Activated CD4-positive, alpha-beta T cell treated with anti-CD3 and anti-CD28 coated beads for 36 hours (primary cell): ENCODE results near the gene GSTCD. TPM values are rescaled to one million over a fixed set of nuclear protein-coding genes. Genes with fewer than 3 reads are reported as not detected.
"Not testable (repeated sequence)": the region's sequence is repeated elsewhere in the genome, so short reads cannot be mapped to it uniquely, and the experiment has no call there.

Source experiments
- ATAC-seq: fragments of 200-7000 bp; cut with Tn5 transposase; one replicate; pipeline ENCODE4 v1.10.0; 2021; ENCODE audit warnings: mild to moderate bottlenecking, moderate library complexity
- CTCF ChIA-PET: fragments of 350-600 bp; sonication (Branson Sonifier 250); formaldehyde crosslinking; loops from one replicate; lab custom pipeline; 2021; ENCODE audit warnings: antibody characterized with exemption; lab: Charles Lee
- POLR2A ChIA-PET: fragments of 350-600 bp; sonication (Branson Sonifier 250); formaldehyde crosslinking; loops from one replicate; lab custom pipeline; 2021; ENCODE audit warnings: antibody characterized with exemption, inconsistent platforms; lab: Charles Lee
- DNase-seq: peaks from one replicate; pipeline ENCODE4 v3.0.0-alpha.2; 2020
- H3K27ac Mint-ChIP-seq: one replicate; pipeline ENCODE4 v1.8.0; 2021; ENCODE audit warnings: mixed read lengths
- H3K27me3 Mint-ChIP-seq: one replicate; pipeline ENCODE4 v1.8.0; 2021; ENCODE audit warnings: mixed read lengths
- H3K36me3 Mint-ChIP-seq: one replicate; pipeline ENCODE4 v1.8.0; 2021; ENCODE audit warnings: low read depth, mixed read lengths
- H3K4me1 Mint-ChIP-seq: one replicate; pipeline ENCODE4 v1.8.0; 2021; ENCODE audit warnings: mixed read lengths
- H3K4me3 Mint-ChIP-seq: one replicate; pipeline ENCODE4 v1.8.0; 2021; ENCODE audit warnings: mild to moderate bottlenecking, moderate library complexity, mixed read lengths
- H3K9me3 Mint-ChIP-seq: one replicate; pipeline ENCODE4 v1.8.0; 2021; ENCODE audit warnings: low read depth, mixed read lengths
- intact Hi-C, 2 experiments: fragments of 100-400 bp; cut with DNase I in 1 of 2; cut with micrococcal nuclease in 1 of 2; formaldehyde crosslinking; loops; one replicate each; pipeline versions ENCODE4 v1.14.2 to v1.15.1; 2022 to 2024; cut with DNase I, micrococcal nuclease
- total RNA-seq, 2 experiments: library from RNA; stranded (reverse); gene quantifications; one replicate each; pipeline ENCODE4 v1.2.3, GENCODE V29; 2021

Gene GSTCD
- total RNA-seq, 2 experiments from 2014 or later, result 16.1 to 16.3 TPM

DNA sequence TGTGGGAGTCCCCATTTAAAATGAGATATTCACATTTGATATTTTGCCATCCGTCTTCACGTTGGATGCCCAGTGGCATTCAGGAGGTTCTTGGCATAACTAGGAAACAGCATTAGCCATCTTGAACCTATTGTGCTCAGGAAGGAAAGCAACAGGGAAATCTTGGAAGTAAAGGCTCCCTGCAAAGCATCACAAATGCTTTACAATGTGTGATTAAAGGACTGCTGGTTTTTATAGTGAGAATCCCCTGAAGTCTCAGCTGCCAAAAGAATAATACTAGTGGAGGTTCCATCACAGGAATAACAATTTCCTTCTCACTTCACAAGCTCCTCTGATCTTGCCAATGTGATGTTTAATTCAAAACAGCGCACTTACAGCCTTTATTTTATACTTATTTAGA is 137.0 kb downstream of the GSTCD start:
- Mint-ChIP-seq H3K27me3 (no peaks in the 10 kb centered on the region), H3K27ac (no peak overlapping the region), H3K9me3 (no peaks in the 10 kb centered on the region), H3K4me3 (no peak overlapping the region), H3K4me1 (no peaks in the 10 kb centered on the region), H3K36me3 (peaks cover 15% of the 10 kb centered on the region)
- DNase-seq (no peak), ATAC-seq (no peak)
- intact Hi-C loops, result no loop called here
- POLR2A ChIA-PET, result no interaction called here
- CTCF ChIA-PET, result no interaction called here

DNA sequence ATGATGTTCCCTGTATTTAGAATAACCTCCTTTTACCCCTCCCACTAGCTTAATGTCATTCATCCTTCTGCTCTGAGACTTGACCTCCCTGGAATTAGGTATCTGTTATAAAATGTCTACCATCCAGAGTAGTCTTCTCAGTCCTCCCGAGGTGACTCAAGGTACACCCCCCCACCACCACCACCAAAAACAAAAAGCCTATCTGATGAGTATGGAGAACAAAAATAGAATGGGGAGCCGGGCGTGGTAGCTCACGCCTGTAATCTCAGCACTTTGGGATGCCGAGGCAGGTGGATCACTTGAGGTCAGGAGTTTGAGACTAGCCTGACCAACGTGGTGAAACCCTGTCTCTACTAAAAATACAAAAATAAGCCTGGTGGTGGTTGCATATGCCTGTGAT is 139.8 kb downstream of the GSTCD start:
- CTCF ChIA-PET, result interaction anchor here (0.7 kb wide), 1 partner anchor 25 kb away, joined by 4 read pairs; no protein-coding TSS in a partner anchor
- H3K4me3 Mint-ChIP-seq, POLR2A ChIA-PET, DNase-seq, H3K27ac Mint-ChIP-seq, H3K4me1 Mint-ChIP-seq, H3K27me3 Mint-ChIP-seq, intact Hi-C loops, H3K9me3 Mint-ChIP-seq, ATAC-seq: not testable (repeated sequence)
- peaks cover 15% of the 10 kb centered on the region for H3K36me3 Mint-ChIP-seq

DNA sequence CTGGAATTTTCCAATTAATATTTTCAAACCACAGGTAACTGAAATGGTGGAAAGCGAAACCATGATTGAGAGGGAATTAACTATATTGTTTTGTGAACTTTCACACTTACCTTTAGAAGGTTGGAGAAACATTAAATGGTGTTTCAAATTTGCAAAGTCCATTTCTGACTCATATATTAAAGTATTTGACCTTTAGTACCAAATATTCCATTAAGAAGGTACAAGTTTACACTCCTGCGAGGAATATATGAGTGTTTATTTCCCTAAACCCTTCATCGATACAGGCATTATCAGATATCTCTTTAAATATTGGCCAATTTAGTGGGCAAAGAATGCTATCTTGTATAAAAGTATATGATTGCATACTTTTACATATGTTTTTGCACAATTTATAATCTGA is 142.6 kb downstream of the GSTCD start:
- Mint-ChIP-seq H3K27ac (no peak overlapping the region), H3K9me3 (peaks cover 20% of the 10 kb centered on the region), H3K4me3 (no peak overlapping the region), H3K27me3 (no peaks in the 10 kb centered on the region), H3K4me1 (no peaks in the 10 kb centered on the region), H3K36me3 (peaks cover 23% of the 10 kb centered on the region)
- intact Hi-C loops, result no loop called here
- DNase-seq (no peak), ATAC-seq (no peak)
- CTCF ChIA-PET, result no interaction called here
- POLR2A ChIA-PET, result no interaction called here

DNA sequence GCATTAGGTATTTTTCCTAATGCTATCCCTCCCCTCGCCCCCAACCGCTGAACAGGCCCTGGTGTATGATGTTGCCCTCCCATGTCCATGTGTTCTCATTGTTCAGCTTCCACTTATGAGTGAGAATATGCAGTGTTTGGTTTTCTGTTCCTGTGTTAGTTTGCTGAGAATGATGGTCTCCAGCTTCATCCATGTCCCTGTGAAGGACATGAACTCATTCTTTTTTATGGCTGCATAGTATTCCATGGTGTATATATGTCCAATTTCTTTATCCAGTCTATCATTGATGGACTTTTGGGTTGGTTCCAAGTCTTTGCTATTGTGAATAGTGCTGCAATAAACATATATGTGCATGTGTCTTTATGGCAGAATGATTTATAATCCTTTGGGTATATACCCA is 143.6 kb downstream of the GSTCD start:
- H3K4me1 Mint-ChIP-seq, CTCF ChIA-PET, intact Hi-C loops, H3K27ac Mint-ChIP-seq, H3K27me3 Mint-ChIP-seq, H3K4me3 Mint-ChIP-seq, POLR2A ChIA-PET, DNase-seq, ATAC-seq: not testable (repeated sequence)
- Mint-ChIP-seq H3K36me3 (peaks cover 30% of the 10 kb centered on the region), H3K9me3 (peaks cover 25% of the 10 kb centered on the region)

DNA sequence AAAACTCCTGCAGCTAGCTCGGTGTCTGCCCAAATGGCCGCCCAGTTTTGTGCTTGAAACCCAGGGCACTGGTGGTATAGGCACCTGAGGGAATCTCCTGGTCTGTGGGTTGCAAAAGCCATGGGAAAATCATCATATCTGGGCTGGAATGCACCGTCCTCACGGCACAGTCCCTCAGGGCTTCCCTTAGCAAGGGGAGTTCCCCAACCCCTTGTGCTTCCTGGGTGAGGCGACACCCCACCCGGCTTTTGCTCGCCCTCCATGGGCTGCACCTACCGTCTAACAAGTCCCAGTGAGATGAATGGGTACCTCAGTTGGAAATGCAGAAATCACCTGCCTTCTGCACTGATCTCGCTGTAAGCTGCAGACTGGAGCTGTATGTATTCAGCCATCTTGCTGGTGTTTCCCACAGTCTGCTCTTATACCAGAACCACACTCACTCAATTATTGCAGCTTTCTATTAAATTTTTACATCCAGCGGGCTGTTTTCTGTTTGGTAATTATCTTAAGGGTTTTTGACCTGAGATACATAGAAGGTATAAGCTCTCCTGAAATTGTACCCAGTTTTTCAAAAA is 150.0 kb downstream of the GSTCD start:
- ChIA-PET POLR2A (no interaction called here), CTCF (no interaction called here)
- Mint-ChIP-seq H3K9me3 (peaks cover 35% of the 10 kb centered on the region), H3K4me3 (no peak overlapping the region), H3K27ac (no peak overlapping the region), H3K36me3 (peaks cover 33% of the 10 kb centered on the region), H3K27me3 (no peaks in the 10 kb centered on the region), H3K4me1 (no peaks in the 10 kb centered on the region)
- no peak for DNase-seq
- no peak for ATAC-seq
- intact Hi-C loops, result no loop called here

GRCh38 chr4:105859233-105859632 is 150.6 kb downstream of the GSTCD start:
- Mint-ChIP-seq H3K36me3 (peaks cover 30% of the 10 kb centered on the region), H3K4me1 (no peaks in the 10 kb centered on the region), H3K4me3 (no peak overlapping the region), H3K27ac (no peak overlapping the region), H3K9me3 (peaks cover 30% of the 10 kb centered on the region), H3K27me3 (no peaks in the 10 kb centered on the region)
- no peak for DNase-seq
- POLR2A ChIA-PET, result no interaction called here
- intact Hi-C loops, result no loop called here
- ATAC-seq, result no peak
- CTCF ChIA-PET, result no interaction called here

DNA sequence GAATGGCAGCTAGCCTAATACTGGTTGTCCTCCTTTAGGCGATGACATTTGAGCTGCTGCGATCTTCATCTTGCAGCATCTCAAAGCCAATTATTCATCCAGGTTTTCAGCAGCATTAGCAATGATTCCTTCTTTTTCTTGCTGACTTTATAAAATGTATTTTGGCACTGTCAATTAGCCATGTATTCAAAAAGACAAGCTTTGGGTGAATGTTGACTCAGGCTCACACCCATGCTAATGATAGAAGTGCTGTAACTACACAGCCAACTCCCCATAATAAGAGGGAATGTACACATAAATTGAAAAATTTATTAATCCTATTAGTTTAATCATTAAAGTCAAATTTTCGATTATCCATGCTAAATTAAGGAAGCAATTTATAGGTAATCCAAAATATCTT is 162.4 kb downstream of the GSTCD start:
- Mint-ChIP-seq H3K27me3 (peaks cover 5% of the 10 kb centered on the region), H3K27ac (no peak overlapping the region), H3K36me3 (no peaks in the 10 kb centered on the region), H3K4me3 (no peak overlapping the region), H3K4me1 (no peaks in the 10 kb centered on the region), H3K9me3 (no peaks in the 10 kb centered on the region)
- CTCF ChIA-PET, result interaction anchor here (0.7 kb wide), 1 partner anchor 25 kb away, joined by 3 read pairs; no protein-coding TSS in a partner anchor
- intact Hi-C loops, result no loop called here
- POLR2A ChIA-PET, result no interaction called here
- ATAC-seq (no peak), DNase-seq (no peak)

DNA sequence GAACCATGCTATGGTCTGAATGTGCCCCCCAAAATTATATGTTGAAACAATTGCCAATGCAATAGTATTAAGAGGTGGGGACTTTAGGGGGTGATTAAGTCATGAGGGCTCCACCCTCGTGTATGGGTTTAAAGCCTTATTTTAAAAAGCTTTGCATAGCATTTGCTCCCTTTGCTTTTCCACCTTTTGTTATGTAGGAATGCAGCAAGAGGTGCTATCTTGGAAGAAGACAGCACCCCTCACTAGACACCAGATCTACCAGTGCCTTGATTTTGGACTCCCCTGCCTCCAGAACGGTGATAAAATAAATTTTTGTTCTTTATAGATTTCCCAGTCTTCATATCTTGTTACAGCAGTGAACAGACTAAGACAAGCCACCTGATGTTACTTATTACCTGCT is 163.4 kb downstream of the GSTCD start:
- no peaks in the 10 kb centered on the region for H3K9me3 Mint-ChIP-seq
- H3K36me3 Mint-ChIP-seq, result no peaks in the 10 kb centered on the region
- peaks cover 5% of the 10 kb centered on the region for H3K27me3 Mint-ChIP-seq
- no peaks in the 10 kb centered on the region for H3K4me1 Mint-ChIP-seq
- POLR2A ChIA-PET, result no interaction called here
- ATAC-seq (no peak), DNase-seq (no peak)
- intact Hi-C loops, result no loop called here
- no peak overlapping the region for H3K4me3 Mint-ChIP-seq
- no peak overlapping the region for H3K27ac Mint-ChIP-seq
- CTCF ChIA-PET, result no interaction called here

DNA sequence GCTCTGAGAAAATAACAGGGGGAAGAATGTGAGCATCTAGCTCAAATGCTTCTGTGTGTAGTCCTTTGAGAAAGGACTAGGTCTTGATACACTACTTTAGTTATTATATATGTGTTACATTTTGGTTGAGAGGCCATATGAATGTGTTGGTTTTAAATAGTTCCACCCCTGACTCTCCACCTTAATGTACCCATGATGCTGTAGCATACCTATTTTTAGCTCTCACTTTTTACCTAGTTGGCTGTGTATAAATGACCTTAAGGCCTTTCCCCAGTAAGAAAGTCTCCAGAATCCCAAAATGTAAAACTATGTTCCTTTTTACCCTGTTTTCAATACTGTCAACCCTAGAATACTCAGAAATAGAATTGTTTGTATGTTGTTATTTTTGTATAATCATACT is 166.6 kb downstream of the GSTCD start:
- Mint-ChIP-seq H3K4me1 (no peaks in the 10 kb centered on the region), H3K4me3 (no peak overlapping the region), H3K9me3 (no peaks in the 10 kb centered on the region), H3K36me3 (no peaks in the 10 kb centered on the region), H3K27me3 (peaks cover 7% of the 10 kb centered on the region), H3K27ac (no peak overlapping the region)
- CTCF ChIA-PET, result no interaction called here
- ATAC-seq, result no peak
- intact Hi-C loops, result no loop called here
- DNase-seq, result no peak
- POLR2A ChIA-PET, result no interaction called here

- no peak for DNase-seq
- H3K9me3 Mint-ChIP-seq, result no peaks in the 10 kb centered on the region
- ChIA-PET CTCF (interaction anchor here (0.7 to 0.9 kb wide), 2 partner anchors 97 to 248 kb away, joined by 3 read pairs; no protein-coding TSS in a partner anchor), POLR2A (no interaction called here)
- ATAC-seq, result no peak
- no peak overlapping the region for H3K4me3 Mint-ChIP-seq
- no peaks in the 10 kb centered on the region for H3K36me3 Mint-ChIP-seq
- intact Hi-C loops, result no loop called here
- H3K27ac Mint-ChIP-seq, result no peak overlapping the region
- peaks cover 3% of the 10 kb centered on the region for H3K27me3 Mint-ChIP-seq
- no peaks in the 10 kb centered on the region for H3K4me1 Mint-ChIP-seq
Observed at GRCh38 chr4:105878668-105879067, 170.1 kb downstream of the GSTCD start.

- ChIA-PET CTCF (no interaction called here), POLR2A (no interaction called here)
- Mint-ChIP-seq H3K27ac (no peak overlapping the region), H3K9me3 (no peaks in the 10 kb centered on the region), H3K27me3 (peaks cover 10% of the 10 kb centered on the region), H3K36me3 (no peaks in the 10 kb centered on the region), H3K4me3 (no peak overlapping the region), H3K4me1 (no peaks in the 10 kb centered on the region)
- intact Hi-C loops, result no loop called here
- no peak for DNase-seq
- ATAC-seq, result no peak
Observed at GRCh38 chr4:105887508-105887907, 178.9 kb downstream of the GSTCD start.

GRCh38 chr4:105894660-105895582 is 186.3 kb downstream of the GSTCD start, which contains the start of gene NPNT:
Gene NPNT, plus strand, starts transcription at chr4:105895471. Its CDS starts 182 bp downstream, at chr4:105895653.
- DNase-seq, result peak; percentile 7
- intact Hi-C loops, result no loop called here
- H3K4me3 Mint-ChIP-seq, result peak within 1 kb of the TSS; percentile 57
- ATAC-seq, result peak; percentile 24
- ChIA-PET CTCF (no interaction called here), POLR2A (no interaction called here)
- peaks cover 64% of the 10 kb centered on the region for H3K27me3 Mint-ChIP-seq
- no peaks in the 10 kb centered on the region for H3K9me3 Mint-ChIP-seq
- H3K27ac Mint-ChIP-seq, result no peak within 1 kb of the TSS
- no peaks in the 10 kb centered on the region for H3K36me3 Mint-ChIP-seq
- H3K4me1 Mint-ChIP-seq, result peaks cover 8% of the 10 kb centered on the region
